HL-60 (cell line): ENCODE results near the gene HPSE2.

ENCODE experiments used
- CTCF ChIP-seq: IDR thresholded peaks from one replicate; pipeline ENCODE4 v1.5.1; 2011; ENCODE audit warnings: low read length, control low read depth, inconsistent platforms; ENCODE audit not compliant: insufficient read depth
- GABPA ChIP-seq: IDR thresholded peaks from 2 replicates; pipeline ENCODE4 v1.6.1; 2012; ENCODE audit warnings: low read depth
- POLR2AphosphoS5 ChIP-seq: IDR thresholded peaks from 2 replicates; pipeline ENCODE4 v1.6.1; 2012; ENCODE audit warnings: low read depth

GRCh38 chr10:99080275-99080945 lies 155.2 kb downstream of the HPSE2 start:
- TF ChIP-seq CTCF (no peak), POLR2AphosphoS5 (no peak), GABPA (no peak)
